IPS-NIHi7 (cell line): Measurements from ENCODE around the gene PAM16.

Source experiments
- DNase-seq: peaks from one replicate; pipeline ENCODE4 v3.0.0; 2012; ENCODE audit warnings: mixed read lengths; ENCODE audit errors: extremely low spot score

Gene PAM16

DNA sequence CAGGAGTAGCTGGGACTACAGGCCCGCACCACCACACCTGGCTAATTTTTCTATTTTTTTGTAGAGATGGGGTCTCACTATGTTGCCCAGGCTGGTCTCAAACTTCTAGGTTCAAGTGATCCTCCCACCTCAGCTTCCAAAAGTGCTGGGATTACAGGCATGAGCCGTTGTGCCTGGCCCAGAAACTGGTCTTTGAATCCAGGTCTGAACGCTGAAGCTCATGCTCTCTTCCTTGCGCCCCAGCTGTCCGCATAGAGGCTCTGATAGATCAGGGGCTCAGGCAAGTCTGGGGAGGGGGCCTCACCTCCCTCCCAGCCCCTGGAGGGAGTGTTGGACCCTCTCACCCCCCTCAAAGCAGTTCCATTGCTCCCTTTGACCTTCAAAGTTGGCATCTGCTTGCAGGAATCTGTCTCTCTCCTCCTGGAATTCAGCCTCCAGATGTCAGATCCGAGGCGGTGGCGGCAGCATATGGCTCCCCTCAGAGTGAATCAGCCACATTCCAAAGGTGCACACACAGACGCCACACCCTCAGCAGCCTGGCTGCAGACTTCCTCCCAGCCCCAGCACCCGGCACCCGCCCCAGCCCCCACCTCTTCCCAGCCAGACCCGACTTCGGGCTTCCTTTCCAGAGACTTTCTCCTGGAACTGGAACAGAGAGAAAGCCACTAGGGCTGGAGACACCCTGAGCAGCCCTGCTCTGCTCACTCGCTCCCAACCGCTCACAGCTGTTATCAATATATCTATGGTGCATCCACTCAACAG is 52.2 kb downstream of the PAM16 start:
- DNase-seq: peak; percentile 77

DNA sequence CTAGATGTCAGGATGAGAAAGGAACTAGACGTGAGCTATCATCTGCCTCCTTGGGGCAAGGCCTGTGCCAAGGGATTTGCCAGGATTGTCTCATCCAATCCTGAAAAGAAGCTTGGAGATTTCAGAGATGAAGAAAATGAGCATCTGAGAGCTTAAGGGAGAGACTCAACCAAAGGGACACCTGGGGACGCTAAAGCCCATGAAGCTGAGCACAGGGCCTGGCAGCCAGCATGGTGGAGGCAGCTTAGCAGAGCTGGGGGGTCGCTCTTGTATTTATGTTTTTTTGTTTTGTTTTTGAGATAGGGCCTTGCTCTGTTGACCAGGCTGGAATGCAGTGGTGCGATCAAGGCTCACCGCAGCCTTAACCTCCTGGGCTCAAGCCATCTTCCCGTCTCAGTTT is 53.6 kb downstream of the PAM16 start:
- no peak for DNase-seq

DNA sequence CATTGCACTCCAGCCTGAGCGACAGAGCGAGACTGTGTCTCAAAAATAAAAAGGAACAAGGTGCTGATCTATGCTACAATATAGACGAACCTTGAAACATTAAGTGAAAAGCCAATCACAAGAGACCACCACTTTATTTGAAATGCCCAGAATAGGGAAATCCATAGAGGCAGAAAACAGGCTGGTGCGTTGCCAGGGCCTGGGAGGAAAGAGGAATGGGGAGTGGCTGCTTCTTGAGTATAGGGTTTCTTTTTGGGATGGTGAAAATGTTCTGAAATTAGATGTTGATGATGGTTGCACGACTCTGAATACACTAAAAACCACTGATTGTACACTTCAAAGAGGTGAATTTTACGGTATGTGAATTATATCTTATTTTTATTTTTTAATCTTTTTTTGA is 55.5 kb downstream of the PAM16 start:
- DNase-seq: no peak

DNA sequence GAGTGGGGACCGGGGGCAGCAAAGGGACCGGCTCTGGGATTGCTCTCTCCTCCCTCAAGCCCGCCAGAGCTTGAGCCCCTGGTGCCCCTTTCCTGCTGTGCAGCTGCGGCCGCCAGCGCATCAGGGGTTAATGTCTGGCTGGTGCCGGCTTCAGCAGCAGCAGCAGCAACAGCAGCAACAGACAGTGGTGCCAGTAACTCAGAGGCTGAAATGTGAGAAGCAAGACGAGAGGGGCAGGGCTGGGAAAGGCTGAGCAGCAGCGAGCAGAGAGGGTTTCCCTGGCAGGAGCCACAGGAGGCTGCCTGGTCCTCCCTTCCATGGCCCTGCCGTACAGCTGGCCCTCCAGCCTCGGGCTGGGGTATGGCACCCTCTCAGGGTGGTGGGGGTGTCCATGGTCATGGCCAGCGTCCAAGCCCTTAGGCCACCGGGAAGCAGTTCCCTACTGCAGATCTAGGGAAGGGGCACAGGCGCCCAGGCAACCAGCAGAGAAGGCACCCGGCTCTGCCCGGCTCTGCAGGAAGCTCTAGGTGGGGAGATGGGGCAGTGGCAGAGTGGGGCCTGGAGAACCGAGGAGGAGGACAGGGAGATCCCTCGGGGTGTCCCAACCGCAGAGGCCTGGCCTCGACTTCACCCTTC is 57.2 kb downstream of the PAM16 start:
- DNase-seq: peak; percentile 74

DNA sequence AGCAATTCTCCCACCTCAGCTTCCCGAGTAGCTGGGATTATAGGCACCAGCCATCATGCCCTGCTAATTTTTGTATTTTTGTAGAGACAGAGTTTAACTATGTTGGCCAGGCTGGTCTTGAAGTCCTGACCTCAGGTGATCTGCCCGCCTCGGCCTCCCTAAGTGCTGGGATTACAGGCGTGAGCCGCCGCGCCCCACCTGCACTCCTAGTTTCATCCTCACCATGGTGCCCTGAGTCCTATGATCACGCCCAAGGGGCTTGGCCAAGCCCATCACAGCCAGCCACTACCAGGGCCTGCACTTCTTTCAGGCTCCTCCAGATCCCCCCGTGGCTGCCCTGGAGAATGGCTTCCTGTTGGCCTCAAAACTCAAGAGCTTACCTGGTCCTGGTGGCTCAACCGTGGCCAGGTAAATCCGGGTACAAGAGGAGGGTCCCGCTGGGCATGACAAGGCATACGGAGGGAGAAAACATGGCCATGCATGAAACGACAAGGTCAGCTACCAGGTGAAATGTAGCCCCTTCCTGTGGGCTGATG is 57.9 kb downstream of the PAM16 start:
- DNase-seq: no peak

DNA sequence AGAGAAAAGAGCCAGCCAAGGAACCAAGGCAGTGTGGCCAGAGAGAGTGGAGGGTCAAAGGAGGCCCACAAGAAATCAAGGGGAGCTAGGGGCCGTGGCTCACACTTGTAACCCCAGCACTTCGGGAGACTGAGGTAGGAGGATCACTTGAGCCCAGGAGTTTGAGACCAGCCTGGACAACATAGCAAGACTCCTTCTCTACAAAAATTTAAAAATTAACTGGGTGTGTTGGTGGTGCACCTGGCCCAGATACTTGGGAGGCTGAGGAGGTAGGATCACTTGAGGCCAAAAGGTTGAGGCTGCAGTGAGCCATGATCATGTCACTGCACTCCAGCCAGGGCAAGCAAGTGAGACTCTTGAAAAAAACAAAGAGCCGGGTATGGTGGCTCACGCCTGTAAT is 59.4 kb downstream of the PAM16 start:
- DNase-seq: no peak
